Measurements from ENCODE around the gene LRRC4B.

Gene LRRC4B

GRCh38 chr19:50508843-50509190 is 59.4 kb downstream of the LRRC4B start:
- no peak for DNase-seq (ENCODE audit: low read depth in 3 of 3, low spot score in 1 of 3)

- DNase-seq (ENCODE audit: low read depth in 3 of 3, low spot score in 1 of 3): no peak
Observed at GRCh38 chr19:50507376-50507775, 60.9 kb downstream of the LRRC4B start.

GRCh38 chr19:50506700-50507099 is 61.5 kb downstream of the LRRC4B start:
- no peak for DNase-seq (ENCODE audit: low read depth in 3 of 3, low spot score in 1 of 3)

GRCh38 chr19:50505856-50506611 is 62.2 kb downstream of the LRRC4B start:
- no peak for DNase-seq (ENCODE audit: low read depth in 3 of 3, low spot score in 1 of 3)

GRCh38 chr19:50501568-50502475 is 66.4 kb downstream of the LRRC4B start:
- no peak for DNase-seq (ENCODE audit: low read depth in 3 of 3, low spot score in 1 of 3)

GRCh38 chr19:50501186-50501567 is 67.1 kb downstream of the LRRC4B start:
- no peak for DNase-seq (ENCODE audit: low read depth in 3 of 3, low spot score in 1 of 3)

- DNase-seq (ENCODE audit: low read depth in 3 of 3, low spot score in 1 of 3): no peak
Observed at GRCh38 chr19:50500753-50501151, 67.5 kb downstream of the LRRC4B start.

GRCh38 chr19:50500060-50500752 is 68.0 kb downstream of the LRRC4B start:
- no peak for DNase-seq (ENCODE audit: low read depth in 3 of 3, low spot score in 1 of 3)

- DNase-seq (ENCODE audit: low read depth in 3 of 3, low spot score in 1 of 3): no peak
Observed at GRCh38 chr19:50498219-50499056, 69.8 kb downstream of the LRRC4B start.

- no peak for DNase-seq (ENCODE audit: low read depth in 3 of 3, low spot score in 1 of 3)
Observed at GRCh38 chr19:50497022-50497405, 71.2 kb downstream of the LRRC4B start.

GRCh38 chr19:50496189-50497021 is 71.8 kb downstream of the LRRC4B start:
- no peak for DNase-seq (ENCODE audit: low read depth in 3 of 3, low spot score in 1 of 3)

- DNase-seq (ENCODE audit: low read depth in 3 of 3, low spot score in 1 of 3): no peak
Observed at GRCh38 chr19:50495020-50495531, 73.2 kb downstream of the LRRC4B start.

- no peak for DNase-seq (ENCODE audit: low read depth in 3 of 3, low spot score in 1 of 3)
Observed at GRCh38 chr19:50494186-50495019, 73.8 kb downstream of the LRRC4B start.

- no peak for DNase-seq (ENCODE audit: low read depth in 3 of 3, low spot score in 1 of 3)
Observed at GRCh38 chr19:50493171-50493570, 75.1 kb downstream of the LRRC4B start.

- no peak for DNase-seq (ENCODE audit: low read depth in 3 of 3, low spot score in 1 of 3)
Observed at GRCh38 chr19:50492303-50493052, 75.8 kb downstream of the LRRC4B start.

- DNase-seq (ENCODE audit: low read depth in 3 of 3, low spot score in 1 of 3): no peak
Observed at GRCh38 chr19:50490991-50491472, 77.2 kb downstream of the LRRC4B start.

- no peak for DNase-seq (ENCODE audit: low read depth in 3 of 3, low spot score in 1 of 3)
Observed at GRCh38 chr19:50490411-50490811, 77.8 kb downstream of the LRRC4B start.

GRCh38 chr19:50489461-50490011 is 78.7 kb downstream of the LRRC4B start:
- DNase-seq (ENCODE audit: low read depth in 3 of 3, low spot score in 1 of 3): no peak

All from stimulated activated CD4-positive, alpha-beta T cell treated with anti-CD3 and anti-CD28 coated beads, TNF-alpha, amount 100 ng/mL, for 1 hour (primary cell).